ENCODE results near the gene CD320.
"Not testable (repeated sequence)": the region's sequence is repeated elsewhere in the genome, so short reads cannot be mapped to it uniquely, and the experiment has no call there.

Gene CD320

GRCh38 chr19:8302357-8302691 is 5.8 kb downstream of the CD320 start:
- Histone ChIP-seq H3K36me3 (ENCODE audit: control insufficient read depth, insufficient read depth, low read length, severe bottlenecking) (no peaks in the 10 kb centered on the region), H3K4me1 (ENCODE audit: control insufficient read depth, insufficient read depth, low read length) (peaks cover 9% of the 10 kb centered on the region), H3K9ac (ENCODE audit: low read length) (no peak overlapping the region), H3K4me3 (ENCODE audit: low read length) (no peak overlapping the region), H3K27me3 (replicated peaks; ENCODE audit: control insufficient read depth, insufficient read depth, low read length) (no peaks in the 10 kb centered on the region), H3K9me3 (ENCODE audit: control insufficient read depth, low read length) (no peaks in the 10 kb centered on the region)
- DNase-seq (ENCODE audit: low read depth), result no peak

GRCh38 chr19:8291337-8291736 is 16.8 kb downstream of the CD320 start:
- H3K4me1 ChIP-seq (ENCODE audit: control insufficient read depth, insufficient read depth, low read length); DNase-seq (ENCODE audit: low read depth); H3K9me3 ChIP-seq (ENCODE audit: control insufficient read depth, low read length); H3K27me3 ChIP-seq (replicated peaks; ENCODE audit: control insufficient read depth, insufficient read depth, low read length); H3K4me3 ChIP-seq (ENCODE audit: low read length); H3K9ac ChIP-seq (ENCODE audit: low read length); H3K36me3 ChIP-seq (ENCODE audit: control insufficient read depth, insufficient read depth, low read length, severe bottlenecking): not testable (repeated sequence)

DNA sequence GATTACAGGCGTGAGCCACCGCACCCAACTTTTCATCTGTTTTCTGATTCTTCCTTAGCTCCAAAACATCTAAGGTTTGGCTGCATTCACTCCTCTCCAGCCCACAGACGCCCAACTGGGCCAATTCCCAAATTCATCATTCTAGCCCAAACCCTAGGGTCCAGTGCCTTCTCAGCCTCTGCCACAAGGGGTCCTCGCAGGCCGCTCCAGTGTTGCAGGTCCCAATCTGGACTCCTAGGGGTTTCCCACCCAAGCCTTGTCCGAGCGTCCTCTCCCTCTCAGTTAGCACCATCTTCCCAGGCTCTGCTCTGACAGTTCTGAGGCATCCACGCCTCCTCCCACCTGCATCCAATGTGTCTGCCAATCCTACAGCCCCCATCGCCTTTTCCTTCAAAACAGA is 31.6 kb downstream of the CD320 start:
- not testable (repeated sequence) for H3K9ac ChIP-seq (ENCODE audit: low read length); DNase-seq (ENCODE audit: low read depth); H3K9me3 ChIP-seq (ENCODE audit: control insufficient read depth, low read length); H3K36me3 ChIP-seq (ENCODE audit: control insufficient read depth, insufficient read depth, low read length, severe bottlenecking); H3K4me1 ChIP-seq (ENCODE audit: control insufficient read depth, insufficient read depth, low read length); H3K27me3 ChIP-seq (replicated peaks; ENCODE audit: control insufficient read depth, insufficient read depth, low read length); H3K4me3 ChIP-seq (ENCODE audit: low read length)

- peaks cover 6% of the 10 kb centered on the region for H3K4me1 ChIP-seq (ENCODE audit: control insufficient read depth, insufficient read depth, low read length)
- DNase-seq (ENCODE audit: low read depth), result no peak
- no peaks in the 10 kb centered on the region for H3K36me3 ChIP-seq (ENCODE audit: control insufficient read depth, insufficient read depth, low read length, severe bottlenecking)
- no peak overlapping the region for H3K4me3 ChIP-seq (ENCODE audit: low read length)
- peaks cover 3% of the 10 kb centered on the region for H3K27me3 ChIP-seq (replicated peaks; ENCODE audit: control insufficient read depth, insufficient read depth, low read length)
- peaks cover 3% of the 10 kb centered on the region for H3K9me3 ChIP-seq (ENCODE audit: control insufficient read depth, low read length)
- no peak overlapping the region for H3K9ac ChIP-seq (ENCODE audit: low read length)
Observed at GRCh38 chr19:8269724-8270123, 38.4 kb downstream of the CD320 start.

GRCh38 chr19:8265872-8266271 is 42.3 kb downstream of the CD320 start:
- peaks cover 3% of the 10 kb centered on the region for H3K9me3 ChIP-seq (ENCODE audit: control insufficient read depth, low read length)
- peaks cover 3% of the 10 kb centered on the region for H3K27me3 ChIP-seq (replicated peaks; ENCODE audit: control insufficient read depth, insufficient read depth, low read length)
- peaks cover 6% of the 10 kb centered on the region for H3K4me1 ChIP-seq (ENCODE audit: control insufficient read depth, insufficient read depth, low read length)
- H3K36me3 ChIP-seq (ENCODE audit: control insufficient read depth, insufficient read depth, low read length, severe bottlenecking), result no peaks in the 10 kb centered on the region
- H3K4me3 ChIP-seq (ENCODE audit: low read length), result no peak overlapping the region
- H3K9ac ChIP-seq (ENCODE audit: low read length), result no peak overlapping the region
- no peak for DNase-seq (ENCODE audit: low read depth)

- H3K4me1 ChIP-seq (ENCODE audit: control insufficient read depth, insufficient read depth, low read length); H3K9me3 ChIP-seq (ENCODE audit: control insufficient read depth, low read length); H3K4me3 ChIP-seq (ENCODE audit: low read length); H3K9ac ChIP-seq (ENCODE audit: low read length); H3K27me3 ChIP-seq (replicated peaks; ENCODE audit: control insufficient read depth, insufficient read depth, low read length); DNase-seq (ENCODE audit: low read depth); H3K36me3 ChIP-seq (ENCODE audit: control insufficient read depth, insufficient read depth, low read length, severe bottlenecking): not testable (repeated sequence)
Observed at GRCh38 chr19:8264248-8264647, 43.9 kb downstream of the CD320 start.

GRCh38 chr19:8262431-8262830 is 45.7 kb downstream of the CD320 start:
- H3K36me3 ChIP-seq (ENCODE audit: control insufficient read depth, insufficient read depth, low read length, severe bottlenecking), result no peaks in the 10 kb centered on the region
- no peaks in the 10 kb centered on the region for H3K4me1 ChIP-seq (ENCODE audit: control insufficient read depth, insufficient read depth, low read length)
- DNase-seq (ENCODE audit: low read depth), result no peak
- no peak overlapping the region for H3K9ac ChIP-seq (ENCODE audit: low read length)
- H3K9me3 ChIP-seq (ENCODE audit: control insufficient read depth, low read length), result peaks cover 3% of the 10 kb centered on the region
- H3K27me3 ChIP-seq (replicated peaks; ENCODE audit: control insufficient read depth, insufficient read depth, low read length), result peaks cover under 1% of the 10 kb centered on the region
- H3K4me3 ChIP-seq (ENCODE audit: low read length), result no peak overlapping the region

DNA sequence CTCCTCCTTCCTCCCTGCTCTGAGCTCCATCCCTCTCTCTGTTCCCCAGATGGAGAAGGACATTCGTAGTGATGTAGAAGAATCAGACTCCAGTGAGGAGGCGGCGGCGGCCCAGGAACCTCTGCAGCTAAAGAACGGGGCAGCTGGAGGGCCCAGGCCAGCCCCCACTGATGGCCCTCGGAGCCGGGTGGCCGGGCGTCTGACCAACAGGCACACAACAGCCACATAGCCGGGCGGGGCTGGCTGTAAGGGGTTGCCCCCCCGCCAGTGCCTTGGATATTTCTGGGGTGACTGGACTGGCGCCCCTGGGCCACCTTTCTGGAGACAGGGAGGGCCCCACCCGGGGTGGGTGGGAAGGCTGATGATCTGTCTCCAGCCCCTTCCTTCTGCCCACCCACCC is 46.3 kb downstream of the CD320 start:
- DNase-seq (ENCODE audit: low read depth), result no peak
- no peaks in the 10 kb centered on the region for H3K4me1 ChIP-seq (ENCODE audit: control insufficient read depth, insufficient read depth, low read length)
- H3K36me3 ChIP-seq (ENCODE audit: control insufficient read depth, insufficient read depth, low read length, severe bottlenecking), result no peaks in the 10 kb centered on the region
- no peaks in the 10 kb centered on the region for H3K27me3 ChIP-seq (replicated peaks; ENCODE audit: control insufficient read depth, insufficient read depth, low read length)
- H3K9me3 ChIP-seq (ENCODE audit: control insufficient read depth, low read length), result peaks cover 3% of the 10 kb centered on the region
- H3K9ac ChIP-seq (ENCODE audit: low read length), result no peak overlapping the region
- H3K4me3 ChIP-seq (ENCODE audit: low read length), result no peak overlapping the region

GRCh38 chr19:8261347-8261746 is 46.8 kb downstream of the CD320 start:
- Histone ChIP-seq H3K9ac (ENCODE audit: low read length) (no peak overlapping the region), H3K36me3 (ENCODE audit: control insufficient read depth, insufficient read depth, low read length, severe bottlenecking) (no peaks in the 10 kb centered on the region), H3K9me3 (ENCODE audit: control insufficient read depth, low read length) (peaks cover 3% of the 10 kb centered on the region), H3K4me1 (ENCODE audit: control insufficient read depth, insufficient read depth, low read length) (no peaks in the 10 kb centered on the region), H3K4me3 (ENCODE audit: low read length) (no peak overlapping the region), H3K27me3 (replicated peaks; ENCODE audit: control insufficient read depth, insufficient read depth, low read length) (no peaks in the 10 kb centered on the region)
- DNase-seq (ENCODE audit: low read depth), result no peak

GRCh38 chr19:8259922-8260247 is 48.3 kb downstream of the CD320 start:
- Histone ChIP-seq H3K9me3 (ENCODE audit: control insufficient read depth, low read length) (no peaks in the 10 kb centered on the region), H3K4me3 (ENCODE audit: low read length) (no peak overlapping the region), H3K9ac (ENCODE audit: low read length) (no peak overlapping the region), H3K4me1 (ENCODE audit: control insufficient read depth, insufficient read depth, low read length) (no peaks in the 10 kb centered on the region), H3K27me3 (replicated peaks; ENCODE audit: control insufficient read depth, insufficient read depth, low read length) (no peaks in the 10 kb centered on the region), H3K36me3 (ENCODE audit: control insufficient read depth, insufficient read depth, low read length, severe bottlenecking) (peaks cover 3% of the 10 kb centered on the region)
- no peak for DNase-seq (ENCODE audit: low read depth)

DNA sequence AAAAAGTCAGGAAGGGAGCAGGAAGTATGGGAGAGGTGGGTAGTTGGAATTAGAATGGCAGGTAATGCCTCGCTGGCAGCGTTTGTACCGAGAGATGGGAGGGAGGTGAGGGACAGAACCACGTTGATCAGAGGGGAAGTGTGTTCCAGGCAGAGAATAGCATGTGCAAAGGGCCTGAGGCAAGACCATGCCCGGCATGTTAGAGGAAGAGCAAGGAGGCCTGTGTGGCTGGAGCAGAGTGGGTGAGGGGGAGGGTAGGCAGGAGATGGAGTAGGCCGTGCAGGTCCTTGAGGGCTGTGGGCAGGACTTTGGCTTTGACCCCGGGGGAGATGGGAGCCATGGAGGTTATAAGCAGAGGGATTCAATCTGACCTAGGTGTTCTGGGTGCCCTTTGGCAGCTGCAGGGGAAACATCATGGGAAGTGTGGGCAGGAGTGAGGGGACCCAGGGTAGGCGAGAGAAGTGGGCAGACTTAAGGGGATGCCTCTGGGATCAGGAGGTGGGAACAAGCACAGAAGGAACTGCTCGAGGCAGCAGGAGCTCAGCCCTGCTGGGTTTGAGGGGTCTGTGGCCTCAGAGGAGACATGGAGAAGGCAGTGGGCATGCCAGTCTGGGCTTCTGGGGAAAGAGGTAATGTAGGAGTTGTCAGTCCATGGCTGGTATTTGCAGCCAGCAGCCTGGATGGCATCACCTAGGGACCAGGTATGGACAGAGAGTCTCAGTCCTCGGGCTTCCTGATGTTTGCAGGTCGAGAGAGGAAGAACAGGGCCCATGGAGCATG is 48.8 kb downstream of the CD320 start:
- Histone ChIP-seq H3K4me1 (ENCODE audit: control insufficient read depth, insufficient read depth, low read length) (no peaks in the 10 kb centered on the region), H3K27me3 (replicated peaks; ENCODE audit: control insufficient read depth, insufficient read depth, low read length) (no peaks in the 10 kb centered on the region), H3K36me3 (ENCODE audit: control insufficient read depth, insufficient read depth, low read length, severe bottlenecking) (peaks cover 3% of the 10 kb centered on the region), H3K4me3 (ENCODE audit: low read length) (no peak overlapping the region), H3K9ac (ENCODE audit: low read length) (no peak overlapping the region), H3K9me3 (ENCODE audit: control insufficient read depth, low read length) (no peaks in the 10 kb centered on the region)
- DNase-seq (ENCODE audit: low read depth), result no peak

GRCh38 chr19:8257052-8257443 is 51.1 kb downstream of the CD320 start:
- no peak for DNase-seq (ENCODE audit: low read depth)
- Histone ChIP-seq H3K4me3 (ENCODE audit: low read length) (no peak overlapping the region), H3K9me3 (ENCODE audit: control insufficient read depth, low read length) (no peaks in the 10 kb centered on the region), H3K4me1 (ENCODE audit: control insufficient read depth, insufficient read depth, low read length) (no peaks in the 10 kb centered on the region), H3K9ac (ENCODE audit: low read length) (no peak overlapping the region), H3K27me3 (replicated peaks; ENCODE audit: control insufficient read depth, insufficient read depth, low read length) (no peaks in the 10 kb centered on the region), H3K36me3 (ENCODE audit: control insufficient read depth, insufficient read depth, low read length, severe bottlenecking) (peaks cover 3% of the 10 kb centered on the region)
